PFSK-1 (cell line): Measurements from ENCODE around the gene FAM13A.

Experiments
- SIN3A ChIP-seq: IDR thresholded peaks from 2 replicates; pipeline ENCODE4 v1.6.1; 2012; ENCODE audit warnings: mild to moderate bottlenecking, low read length, moderate library complexity, borderline replicate concordance; ENCODE audit not compliant: insufficient read depth
- TAF1 ChIP-seq: IDR thresholded peaks from 2 replicates; pipeline ENCODE4 v1.6.1; 2012; ENCODE audit warnings: low read length, control low read depth, borderline replicate concordance; ENCODE audit not compliant: insufficient read depth

GRCh38 chr4:88813013-88813412, 244.0 kb downstream of the FAM13A start:
- TF ChIP-seq TAF1 (no peak), SIN3A (no peak)
